WTC11 (cell line): ENCODE measurements around the gene KRT10.

Experiments
- AFF4 ChIP-seq: sonication (generic); formaldehyde crosslinking; IDR thresholded peaks from 2 replicates; pipeline ENCODE4 v1.8.1; 2023; ENCODE audit warnings: mild to moderate bottlenecking, missing genetic modification reagents, borderline replicate concordance
- ATF2 ChIP-seq: sonication (generic); formaldehyde crosslinking; IDR thresholded peaks from 2 replicates; pipeline ENCODE4 v1.8.1; 2022; ENCODE audit warnings: low read depth, missing genetic modification reagents, borderline replicate concordance
- CTCF ChIP-seq: fragments of 200-600 bp; IDR thresholded peaks from 2 replicates; pipeline ENCODE4 v1.8.0; 2022; ENCODE audit warnings: antibody characterized with exemption
- IRF1 ChIP-seq: sonication (generic); formaldehyde crosslinking; IDR thresholded peaks from 2 replicates; pipeline ENCODE4 v1.8.0; 2023; ENCODE audit warnings: missing genetic modification reagents
- MAX ChIP-seq: sonication (generic); formaldehyde crosslinking; IDR thresholded peaks from 2 replicates; pipeline ENCODE4 v1.8.0; 2022; ENCODE audit warnings: mild to moderate bottlenecking, missing genetic modification reagents
- MYBL2 ChIP-seq: sonication (generic); formaldehyde crosslinking; IDR thresholded peaks from 2 replicates; pipeline ENCODE4 v1.8.1; 2023; ENCODE audit warnings: mild to moderate bottlenecking, moderate library complexity, missing genetic modification reagents
- SMAD3 ChIP-seq: sonication (generic); formaldehyde crosslinking; IDR thresholded peaks from 2 replicates; pipeline ENCODE4 v1.8.0; 2022; ENCODE audit warnings: missing genetic modification reagents, mild to moderate bottlenecking, borderline replicate concordance
- TP53 ChIP-seq: sonication (generic); formaldehyde crosslinking; IDR thresholded peaks from 2 replicates; pipeline ENCODE4 v1.8.1; 2023; ENCODE audit warnings: mild to moderate bottlenecking, missing genetic modification reagents

- TF ChIP-seq CTCF (no peak), AFF4 (no peak), TP53 (CRISPR knock-in tag) (no peak), MAX (CRISPR knock-in tag) (no peak), MYBL2 (CRISPR knock-in tag) (no peak), IRF1 (no peak), SMAD3 (CRISPR knock-in tag) (no peak), ATF2 (CRISPR knock-in tag) (no peak)
Measured at GRCh38 chr17:40828454-40829044, 6.1 kb upstream of the KRT10 start.
